Cardiac muscle cell (in vitro differentiated cells and primary cell): ENCODE data around the gene ARMC2. TPM values are rescaled to one million over a fixed set of nuclear protein-coding genes. Genes with fewer than 3 reads are reported as not detected.
"Not testable (repeated sequence)": the region's sequence is repeated elsewhere in the genome, so short reads cannot be mapped to it uniquely, and the experiment has no call there.

Source experiments
- DNase-seq, 2 donors: peaks; one replicate each; pipeline versions ENCODE4 v3.0.0 to v3.0.0-alpha.2; 2010 to 2017; ENCODE audit warnings: low read depth in 1 of 2, low spot score in 1 of 2
- H3K27ac ChIP-seq: fragments of 200-600 bp; sonication (generic); 2 replicates; pipeline ENCODE4 v1.5.1; 2016
- H3K27me3 ChIP-seq: fragments of 200-600 bp; sonication (generic); 2 replicates; pipeline ENCODE4 v1.6.0; 2016; ENCODE audit warnings: control low read depth
- H3K36me3 ChIP-seq: fragments of 200-600 bp; sonication (generic); 2 replicates; pipeline ENCODE4 v1.5.1; 2016; ENCODE audit warnings: control low read depth
- H3K4me1 ChIP-seq: fragments of 200-600 bp; sonication (generic); 2 replicates; pipeline ENCODE4 v1.8.1; 2017; ENCODE audit warnings: low read depth, mild to moderate bottlenecking, mixed run types
- H3K4me3 ChIP-seq: fragments of 200-600 bp; sonication (generic); 2 replicates; pipeline ENCODE4 v1.5.1; 2016; ENCODE audit warnings: mild to moderate bottlenecking
- H3K9me3 ChIP-seq: fragments of 200-600 bp; sonication (generic); 2 replicates; pipeline ENCODE4 v1.5.1; 2017; ENCODE audit warnings: low read depth, mild to moderate bottlenecking, control low read depth
- CTCF ChIP-seq: IDR thresholded peaks from 2 replicates; pipeline ENCODE4 v1.5.1; 2012; ENCODE audit warnings: low read depth, mild to moderate bottlenecking, low read length
- polyA plus RNA-seq: library from polyadenylated mRNA; unstranded; fragments of >200 nt; fragmentation: Nextera tagmentation; extraction: Ambion mirVana; gene quantifications from 2 replicates; pipeline ENCODE4 v1.2.1, GENCODE V29; 2016
- total RNA-seq: library from RNA; depleted of rRNA; stranded (reverse); fragments of >200 nt; gene quantifications from 2 replicates; pipeline ENCODE4 v1.2.3, GENCODE V29; 2016

The ARMC2 gene
- total and polyA plus RNA-seq, 2 experiments from 2014 or later: 2.6 to 3.3 TPM

- Histone ChIP-seq H3K27ac (no peak overlapping the region), H3K4me3 (no peak overlapping the region), H3K36me3 (no peaks in the 10 kb centered on the region), H3K27me3 (no peaks in the 10 kb centered on the region), H3K9me3 (no peaks in the 10 kb centered on the region), H3K4me1 (no peaks in the 10 kb centered on the region)
- DNase-seq: no peak
- TF ChIP-seq CTCF: no peak
These were observed 41.6 kb upstream of the ARMC2 start for GRCh38 chr6:108806665-108807064.

GRCh38 chr6:108807928-108808327 is 40.3 kb upstream of the ARMC2 start:
- Histone ChIP-seq H3K9me3 (no peaks in the 10 kb centered on the region), H3K27ac (no peak overlapping the region), H3K27me3 (no peaks in the 10 kb centered on the region), H3K36me3 (no peaks in the 10 kb centered on the region), H3K4me3 (no peak overlapping the region), H3K4me1 (no peaks in the 10 kb centered on the region)
- TF ChIP-seq CTCF: no peak
- DNase-seq: no peak

GRCh38 chr6:108809211-108809610 is 39.0 kb upstream of the ARMC2 start:
- TF ChIP-seq CTCF: no peak
- H3K4me3 ChIP-seq: no peak overlapping the region

GRCh38 chr6:108810057-108810643 is 38.1 kb upstream of the ARMC2 start:
- no peak for TF ChIP-seq CTCF
- Histone ChIP-seq H3K4me1 (no peaks in the 10 kb centered on the region), H3K36me3 (no peaks in the 10 kb centered on the region), H3K9me3 (no peaks in the 10 kb centered on the region), H3K4me3 (no peak overlapping the region), H3K27me3 (no peaks in the 10 kb centered on the region), H3K27ac (no peak overlapping the region)
- DNase-seq: no peak

More at GRCh38 chr6:108809211-108809610, 39.0 kb upstream of the ARMC2 start:
- no peaks in the 10 kb centered on the region for H3K36me3 ChIP-seq
- DNase-seq: no peak
- no peaks in the 10 kb centered on the region for H3K9me3 ChIP-seq
- no peak overlapping the region for H3K27ac ChIP-seq
- no peaks in the 10 kb centered on the region for H3K4me1 ChIP-seq
- H3K27me3 ChIP-seq: no peaks in the 10 kb centered on the region

- H3K4me1 ChIP-seq: no peaks in the 10 kb centered on the region
- no peak for DNase-seq
- no peak overlapping the region for H3K4me3 ChIP-seq
- H3K27ac ChIP-seq: no peak overlapping the region
- no peaks in the 10 kb centered on the region for H3K27me3 ChIP-seq
- no peaks in the 10 kb centered on the region for H3K9me3 ChIP-seq
- no peak for TF ChIP-seq CTCF
- no peaks in the 10 kb centered on the region for H3K36me3 ChIP-seq
These were observed 36.7 kb upstream of the ARMC2 start for GRCh38 chr6:108811490-108811889.

GRCh38 chr6:108813218-108813617 is 35.0 kb upstream of the ARMC2 start:
- not testable (repeated sequence) for H3K36me3 ChIP-seq, DNase-seq, H3K9me3 ChIP-seq, H3K27me3 ChIP-seq, H3K4me3 ChIP-seq, H3K4me1 ChIP-seq, H3K27ac ChIP-seq

- H3K27ac ChIP-seq, H3K36me3 ChIP-seq, H3K27me3 ChIP-seq, H3K4me1 ChIP-seq, H3K4me3 ChIP-seq, DNase-seq, H3K9me3 ChIP-seq: not testable (repeated sequence)
These were observed 30.9 kb upstream of the ARMC2 start for GRCh38 chr6:108817276-108817675.
